Naive thymus-derived CD4-positive, alpha-beta T cell (primary cell): ENCODE data around the gene BRF1. TPM values are rescaled to one million over a fixed set of nuclear protein-coding genes. Genes with fewer than 3 reads are reported as not detected.

Experiments used
- ATAC-seq: fragments of 150-1000 bp; cut with Tn5 transposase; 2 replicates; pipeline ENCODE4 v1.10.0; 2021; ENCODE audit warnings: mild to moderate bottlenecking, moderate library complexity
- CTCF ChIA-PET: fragments of 350-600 bp; sonication (Branson Sonifier 250); formaldehyde crosslinking; loops from one replicate; lab custom pipeline; 2021; ENCODE audit warnings: antibody characterized with exemption; lab: Charles Lee
- POLR2A ChIA-PET: fragments of 350-600 bp; sonication (Branson Sonifier 250); formaldehyde crosslinking; loops from one replicate; lab custom pipeline; 2021; ENCODE audit warnings: antibody characterized with exemption, inconsistent platforms; lab: Charles Lee
- DNase-seq, 9 donors: peaks; one replicate each; pipeline versions ENCODE4 v3.0.0 to v3.0.0-alpha.2; 2020 to 2022; ENCODE audit warnings: mixed read lengths in 1 of 9
- H3K27ac ChIP-seq: one replicate; pipeline ENCODE4 v1.7.0; 2013; ENCODE audit warnings: mild to moderate bottlenecking, low read depth, low read length, moderate library complexity
- H3K27me3 ChIP-seq, 2 donors: one replicate each; pipeline ENCODE4 v1.7.0; 2013; ENCODE audit warnings: low read length in 2 of 2, mild to moderate bottlenecking in 2 of 2, moderate library complexity in 2 of 2; ENCODE audit not compliant: control insufficient read depth in 2 of 2, insufficient read depth in 2 of 2
- H3K36me3 ChIP-seq, 3 experiments: 1 replicate in 2 of 3; 2 replicates in 1 of 3; pipeline ENCODE4 v1.7.0; 2013; ENCODE audit warnings: low read length in 3 of 3, mild to moderate bottlenecking in 3 of 3, moderate library complexity in 1 of 3; ENCODE audit not compliant: insufficient read depth in 3 of 3, control insufficient read depth in 2 of 3
- H3K4me1 ChIP-seq, 2 donors: one replicate each; pipeline ENCODE4 v1.7.0; 2013; ENCODE audit warnings: low read length in 2 of 2, mild to moderate bottlenecking in 2 of 2, moderate library complexity in 1 of 2; ENCODE audit not compliant: control insufficient read depth in 2 of 2, insufficient read depth in 2 of 2
- H3K4me3 ChIP-seq: 2 replicates; pipeline ENCODE4 v1.7.0; 2013; ENCODE audit warnings: mild to moderate bottlenecking, low read length
- H3K9me3 ChIP-seq, 3 experiments: 1 replicate in 2 of 3; 2 replicates in 1 of 3; pipeline ENCODE4 v1.7.0; 2013; ENCODE audit warnings: low read length in 3 of 3; ENCODE audit not compliant: control insufficient read depth in 2 of 3
- H3K27ac Mint-ChIP-seq, 9 donors: one replicate each; pipeline ENCODE4 v1.8.0; 2020 to 2022; ENCODE audit warnings: mixed read lengths in 9 of 9, mild to moderate bottlenecking in 8 of 9, moderate library complexity in 5 of 9, inconsistent platforms in 2 of 9
- H3K27me3 Mint-ChIP-seq, 5 donors: one replicate each; pipeline ENCODE4 v1.8.0; 2021 to 2022; ENCODE audit warnings: mixed read lengths in 5 of 5, mild to moderate bottlenecking in 1 of 5
- H3K36me3 Mint-ChIP-seq, 5 donors: one replicate each; pipeline ENCODE4 v1.8.0; 2020 to 2022; ENCODE audit warnings: mixed read lengths in 5 of 5, mild to moderate bottlenecking in 3 of 5, inconsistent platforms in 1 of 5
- H3K4me1 Mint-ChIP-seq, 7 donors: one replicate each; pipeline ENCODE4 v1.8.0; 2020 to 2022; ENCODE audit warnings: mixed read lengths in 7 of 7, mild to moderate bottlenecking in 3 of 7, inconsistent platforms in 1 of 7
- H3K4me3 Mint-ChIP-seq, 10 donors: one replicate each; pipeline ENCODE4 v1.8.0; 2020 to 2022; ENCODE audit warnings: mild to moderate bottlenecking in 10 of 10, mixed read lengths in 10 of 10, moderate library complexity in 6 of 10, inconsistent platforms in 2 of 10
- H3K9me3 Mint-ChIP-seq, 11 donors: one replicate each; pipeline ENCODE4 v1.8.0; 2020 to 2022; ENCODE audit warnings: mixed read lengths in 11 of 11, mild to moderate bottlenecking in 4 of 11, inconsistent platforms in 1 of 11, moderate library complexity in 1 of 11
- intact Hi-C, 2 donors: fragments of 100-400 bp; cut with micrococcal nuclease; formaldehyde crosslinking; loops; one replicate each; pipeline ENCODE4 v1.15.1; 2023
- polyA plus RNA-seq, 2 donors: library from polyadenylated mRNA; unstranded; fragments of 300-500 nt; fragmentation: Illumina TruSeq; gene quantifications; one replicate each; pipeline ENCODE4 v1.2.3, GENCODE V29; 2021
- total RNA-seq, 6 experiments: library from RNA in 5 of 6; stranded (reverse) in 5 of 6; gene quantifications; 1 replicate in 5 of 6; 2 replicates in 1 of 6; pipeline ENCODE4 v1.2.3 and lab custom pipeline; 2021 to 2026

The BRF1 gene
- total and polyA plus RNA-seq, 7 experiments from 2014 or later = 7.1 to 75.7 (median 60.2) TPM

- intact Hi-C loops = no loop called here
- Histone ChIP-seq H3K4me3 (no peak overlapping the region), H3K27me3 (peaks cover 6% of the 10 kb centered on the region in 2 donors), H3K4me1 (peaks cover 4 to 58% of the 10 kb centered on the region in 2 donors), H3K27ac (no peak overlapping the region), H3K9me3 (no peaks in the 10 kb centered on the region), H3K36me3 (no peaks in the 10 kb centered on the region)
- Mint-ChIP-seq H3K4me1 (peaks cover 23 to 41% (median 30%) of the 10 kb centered on the region in 7 donors), H3K4me3 (peak overlapping the region in 3 of 10 donors; percentile 8 to 78 (median 27)), H3K9me3 (no peaks in the 10 kb centered on the region), H3K36me3 (no peaks in the 10 kb centered on the region), H3K27ac (peak overlapping the region in 1 of 9 donors; percentile 46), H3K27me3 (peaks cover 16 to 50% (median 31%) of the 10 kb centered on the region in 5 donors)
- DNase-seq = no peak
- ATAC-seq = peak; percentile 44
- ChIA-PET POLR2A (no interaction called here), CTCF (interaction anchor here (1.1 kb wide), 1 partner anchor 15 kb away, joined by 3 read pairs; no protein-coding TSS in a partner anchor)
Observed at GRCh38 chr14:105197211-105197641, 103.6 kb downstream of the BRF1 start.

GRCh38 chr14:105196265-105196960, 104.4 kb downstream of the BRF1 start:
- POLR2A ChIA-PET = interaction anchor here (0.9 to 1.2 kb wide), 2 partner anchors 15 to 131 kb away, joined by 3 read pairs; partner anchors contain the start of genes GPR132 and NUDT14
- H3K27me3 ChIP-seq = peaks cover 6% of the 10 kb centered on the region in 2 donors
- no peak overlapping the region for H3K27ac ChIP-seq
- H3K27ac Mint-ChIP-seq = no peak overlapping the region
- CTCF ChIA-PET = interaction anchor here (1.1 to 1.5 kb wide), 2 partner anchors 15 kb away, joined by 3 to 7 read pairs; no protein-coding TSS in a partner anchor
- DNase-seq (no peak), ATAC-seq (no peak)
- H3K36me3 ChIP-seq = no peaks in the 10 kb centered on the region
- H3K27me3 Mint-ChIP-seq = peaks cover 16 to 50% (median 31%) of the 10 kb centered on the region in 5 donors
- H3K4me3 Mint-ChIP-seq = peak overlapping the region in 2 of 10 donors; percentile 68 to 78
- H3K4me1 Mint-ChIP-seq = peaks cover 16 to 33% (median 24%) of the 10 kb centered on the region in 7 donors
- no peaks in the 10 kb centered on the region for H3K9me3 ChIP-seq
- H3K4me1 ChIP-seq = peaks cover 4 to 50% of the 10 kb centered on the region in 2 donors
- H3K9me3 Mint-ChIP-seq = no peaks in the 10 kb centered on the region
- no peak overlapping the region for H3K4me3 ChIP-seq
- H3K36me3 Mint-ChIP-seq = no peaks in the 10 kb centered on the region
- intact Hi-C loops = no loop called here

GRCh38 chr14:105195522-105196264, 105.1 kb downstream of the BRF1 start:
- Histone ChIP-seq H3K27ac (no peak overlapping the region), H3K27me3 (peaks cover 6% of the 10 kb centered on the region in 2 donors), H3K9me3 (no peaks in the 10 kb centered on the region), H3K4me1 (peaks cover 4 to 48% of the 10 kb centered on the region in 2 donors), H3K4me3 (no peak overlapping the region), H3K36me3 (no peaks in the 10 kb centered on the region)
- peaks cover 16 to 48% (median 31%) of the 10 kb centered on the region in 5 donors for H3K27me3 Mint-ChIP-seq
- DNase-seq (peak in 3 of 9 donors; percentile 33 to 39 (median 35)), ATAC-seq (no peak)
- H3K4me1 Mint-ChIP-seq = peaks cover 16 to 33% (median 24%) of the 10 kb centered on the region in 7 donors
- no peaks in the 10 kb centered on the region for H3K9me3 Mint-ChIP-seq
- intact Hi-C loops = loop anchor here in 1 of 2 donors (1.0 kb wide), 1 partner anchor 14 kb away; the partner anchor contains the start of gene NUDT14
- no peaks in the 10 kb centered on the region for H3K36me3 Mint-ChIP-seq
- ChIA-PET CTCF (interaction anchor here (0.8 to 1.5 kb wide), 4 partner anchors 14 to 24 kb away, joined by 3 to 7 read pairs (median 4); no protein-coding TSS in a partner anchor), POLR2A (interaction anchor here (0.9 to 2.4 kb wide), 3 partner anchors 15 to 130 kb away, joined by 3 to 13 read pairs (median 3); partner anchors contain the start of genes GPR132 and NUDT14)
- peak overlapping the region in 9 of 10 donors; percentile 19 to 78 (median 56) for H3K4me3 Mint-ChIP-seq
- no peak overlapping the region for H3K27ac Mint-ChIP-seq

- peak overlapping the region in 2 of 10 donors; percentile 68 to 78 for H3K4me3 Mint-ChIP-seq
- peaks cover 16 to 33% (median 24%) of the 10 kb centered on the region in 7 donors for H3K4me1 Mint-ChIP-seq
- ATAC-seq (no peak), DNase-seq (no peak)
- H3K27ac ChIP-seq = no peak overlapping the region
- no peaks in the 10 kb centered on the region for H3K9me3 Mint-ChIP-seq
- H3K27me3 Mint-ChIP-seq = peaks cover 16 to 41% (median 31%) of the 10 kb centered on the region in 5 donors
- H3K27me3 ChIP-seq = peaks cover 6% of the 10 kb centered on the region in 2 donors
- intact Hi-C loops = loop anchor here in 1 of 2 donors (1.0 kb wide), 1 partner anchor 14 kb away; the partner anchor contains the start of gene NUDT14
- H3K36me3 Mint-ChIP-seq = no peaks in the 10 kb centered on the region
- no peak overlapping the region for H3K4me3 ChIP-seq
- H3K27ac Mint-ChIP-seq = no peak overlapping the region
- H3K36me3 ChIP-seq = no peaks in the 10 kb centered on the region
- no peaks in the 10 kb centered on the region for H3K9me3 ChIP-seq
- H3K4me1 ChIP-seq = peaks cover 4 to 48% of the 10 kb centered on the region in 2 donors
- POLR2A ChIA-PET = interaction anchor here (0.6 to 2.4 kb wide), 2 partner anchors 14 to 15 kb away, joined by 3 to 13 read pairs; partner anchors contain the start of gene NUDT14
- CTCF ChIA-PET = interaction anchor here (0.8 to 1.5 kb wide), 4 partner anchors 13 to 24 kb away, joined by 3 to 7 read pairs (median 4); no protein-coding TSS in a partner anchor
Observed at GRCh38 chr14:105195051-105195450, 105.8 kb downstream of the BRF1 start.

GRCh38 chr14:105193916-105194782, 106.7 kb downstream of the BRF1 start:
- peak; percentile 43 for ATAC-seq
- POLR2A ChIA-PET = interaction anchor here (0.6 to 2.4 kb wide), 2 partner anchors 13 to 15 kb away, joined by 3 to 13 read pairs; partner anchors contain the start of gene NUDT14

More at GRCh38 chr14:105193916-105194782, 106.7 kb downstream of the BRF1 start:
- Mint-ChIP-seq H3K4me1 (peaks cover 16 to 33% (median 23%) of the 10 kb centered on the region in 7 donors), H3K9me3 (peaks cover 0 to 2% (median 0%) of the 10 kb centered on the region in 11 donors), H3K36me3 (no peaks in the 10 kb centered on the region), H3K27ac (peak overlapping the region in 4 of 9 donors; percentile 1 to 78 (median 52)), H3K27me3 (peaks cover 13 to 36% (median 30%) of the 10 kb centered on the region in 5 donors), H3K4me3 (peak overlapping the region; percentile 39 to 84 (median 60))
- Histone ChIP-seq H3K27ac (no peak overlapping the region), H3K4me1 (peaks cover 4 to 48% of the 10 kb centered on the region in 2 donors), H3K9me3 (no peaks in the 10 kb centered on the region), H3K4me3 (no peak overlapping the region), H3K36me3 (no peaks in the 10 kb centered on the region), H3K27me3 (peaks cover 6% of the 10 kb centered on the region in 2 donors)
- CTCF ChIA-PET = interaction anchor here (1.1 to 1.3 kb wide), 2 partner anchors 19 to 23 kb away, joined by 3 to 4 read pairs; no protein-coding TSS in a partner anchor
- intact Hi-C loops = no loop called here
- peak in 3 of 9 donors; percentile 22 to 50 (median 28) for DNase-seq
